Type B pancreatic cell (in vitro differentiated cells): Measurements from ENCODE around the gene PTCD3. TPM values are rescaled to one million over a fixed set of nuclear protein-coding genes. Genes with fewer than 3 reads are reported as not detected.
A peak's percentile ranks its signal among the peaks of the same experiment; 100 is the strongest.

Experiments
- DNase-seq: peaks from one replicate; pipeline ENCODE4 v3.0.0; 2021; ENCODE audit warnings: mixed read lengths; ENCODE audit not compliant: unreplicated experiment; ENCODE audit errors: extremely low spot score
- H3K27ac Mint-ChIP-seq: 2 replicates; pipeline ENCODE4 v1.8.0; 2021; ENCODE audit warnings: mild to moderate bottlenecking, mixed read lengths
- H3K27me3 Mint-ChIP-seq: 2 replicates; pipeline ENCODE4 v1.8.0; 2021; ENCODE audit warnings: mixed read lengths
- H3K36me3 Mint-ChIP-seq: 2 replicates; pipeline ENCODE4 v1.8.0; 2021; ENCODE audit warnings: mixed read lengths
- H3K4me1 Mint-ChIP-seq: one replicate; pipeline ENCODE4 v1.8.0; 2021; ENCODE audit warnings: mixed read lengths; ENCODE audit not compliant: unreplicated experiment
- H3K4me3 Mint-ChIP-seq: 2 replicates; pipeline ENCODE4 v1.8.0; 2021; ENCODE audit warnings: mild to moderate bottlenecking, mixed read lengths
- H3K9me3 Mint-ChIP-seq: 2 replicates; pipeline ENCODE4 v1.8.0; 2021; ENCODE audit warnings: mixed read lengths
- CTCF ChIP-seq: fragments of 200-600 bp; sonication (generic); conservative IDR thresholded peaks from 2 replicates; pipeline ENCODE4 v1.5.0; 2021; ENCODE audit warnings: antibody characterized with exemption, mild to moderate bottlenecking
- total RNA-seq: library from RNA; stranded (reverse); gene quantifications from 2 replicates; pipeline ENCODE4 v1.2.1, GENCODE V29; 2021; ENCODE audit warnings: low replicate concordance

PTCD3 gene
- total RNA-seq, 1 donor from 2014 or later, result 155 TPM

- peaks cover 21% of the 10 kb centered on the region for H3K36me3 Mint-ChIP-seq
- TF ChIP-seq CTCF, result no peak
- H3K4me1 Mint-ChIP-seq, result no peaks in the 10 kb centered on the region
- no peaks in the 10 kb centered on the region for H3K9me3 Mint-ChIP-seq
- no peaks in the 10 kb centered on the region for H3K27me3 Mint-ChIP-seq
- no peak overlapping the region for H3K27ac Mint-ChIP-seq
- DNase-seq, result no peak
- no peak overlapping the region for H3K4me3 Mint-ChIP-seq
These were observed 31.2 kb upstream of the PTCD3 start for GRCh38 chr2:86074811-86075210.

GRCh38 chr2:86075886-86076285 lies 30.1 kb upstream of the PTCD3 start:
- no peaks in the 10 kb centered on the region for H3K27me3 Mint-ChIP-seq
- no peaks in the 10 kb centered on the region for H3K9me3 Mint-ChIP-seq
- no peak for TF ChIP-seq CTCF
- no peak for DNase-seq
- H3K36me3 Mint-ChIP-seq, result peaks cover 13% of the 10 kb centered on the region
- no peaks in the 10 kb centered on the region for H3K4me1 Mint-ChIP-seq
- H3K27ac Mint-ChIP-seq, result no peak overlapping the region
- H3K4me3 Mint-ChIP-seq, result no peak overlapping the region

GRCh38 chr2:86078774-86079545 lies 27.1 kb upstream of the PTCD3 start:
- peak; percentile 64 for TF ChIP-seq CTCF

GRCh38 chr2:86079981-86080911 lies 25.8 kb upstream of the PTCD3 start:
- H3K27ac Mint-ChIP-seq, result peak overlapping the region; percentile 43

More at GRCh38 chr2:86078774-86079545, 27.1 kb upstream of the PTCD3 start:
- no peaks in the 10 kb centered on the region for H3K9me3 Mint-ChIP-seq
- no peaks in the 10 kb centered on the region for H3K4me1 Mint-ChIP-seq
- H3K27ac Mint-ChIP-seq, result no peak overlapping the region
- H3K36me3 Mint-ChIP-seq, result peaks cover 9% of the 10 kb centered on the region
- no peaks in the 10 kb centered on the region for H3K27me3 Mint-ChIP-seq
- DNase-seq, result no peak
- H3K4me3 Mint-ChIP-seq, result no peak overlapping the region

GRCh38 chr2:86081724-86082123 lies 24.3 kb upstream of the PTCD3 start:
- Mint-ChIP-seq H3K4me1 (no peaks in the 10 kb centered on the region), H3K9me3 (no peaks in the 10 kb centered on the region), H3K36me3 (peaks cover 9% of the 10 kb centered on the region), H3K27ac (no peak overlapping the region), H3K27me3 (no peaks in the 10 kb centered on the region), H3K4me3 (no peak overlapping the region)
- DNase-seq, result no peak
- no peak for TF ChIP-seq CTCF

More at GRCh38 chr2:86079981-86080911, 25.8 kb upstream of the PTCD3 start:
- Mint-ChIP-seq H3K36me3 (peaks cover 9% of the 10 kb centered on the region), H3K4me1 (no peaks in the 10 kb centered on the region), H3K27me3 (no peaks in the 10 kb centered on the region), H3K9me3 (no peaks in the 10 kb centered on the region), H3K4me3 (no peak overlapping the region)
- DNase-seq, result peak; percentile 81
- peak; percentile 87 for TF ChIP-seq CTCF
